Uterus (tissue), 2 donors: ENCODE results near the gene ZNF148.

Source experiments
- CTCF ChIP-seq, 4 experiments: fragments of 200-600 bp in 2 of 4; fragments of 450-650 bp in 2 of 4; sonication (generic) in 2 of 4; IDR thresholded peaks; one replicate each; pipeline ENCODE4 v1.5.1; 2016 to 2019; ENCODE audit warnings: antibody characterized with exemption in 4 of 4, mild to moderate bottlenecking in 2 of 4, moderate library complexity in 1 of 4
- POLR2A ChIP-seq, 2 donors: fragments of 450-650 bp; IDR thresholded peaks; one replicate each; pipeline ENCODE4 v1.6.1; 2016; ENCODE audit warnings: antibody characterized with exemption in 2 of 2, mild to moderate bottlenecking in 1 of 2, moderate library complexity in 1 of 2

- TF ChIP-seq CTCF (IDR thresholded peaks at IDR 0.05) (no peak), POLR2A (IDR thresholded peaks at IDR 0.05) (no peak)
These were observed 64.5 kb downstream of the ZNF148 start for GRCh38 chr3:125310623-125311081.
